Mesothelial cell of epicardium (in vitro differentiated cells): ENCODE measurements around the gene MYH7. TPM values are rescaled to one million over a fixed set of nuclear protein-coding genes. Genes with fewer than 3 reads are reported as not detected.

ENCODE experiments used
- DNase-seq, 2 experiments: peaks; one replicate each; pipeline ENCODE4 v3.0.0; 2021; ENCODE audit warnings: low spot score in 2 of 2; ENCODE audit not compliant: unreplicated experiment in 2 of 2
- H3K27ac Mint-ChIP-seq: 2 replicates; pipeline ENCODE4 v1.8.0; 2021; ENCODE audit warnings: mixed read lengths
- H3K27me3 Mint-ChIP-seq: 2 replicates; pipeline ENCODE4 v1.8.0; 2021; ENCODE audit warnings: low read depth, mixed read lengths
- H3K36me3 Mint-ChIP-seq: 2 replicates; pipeline ENCODE4 v1.8.0; 2021; ENCODE audit warnings: mixed read lengths
- H3K4me1 Mint-ChIP-seq: 2 replicates; pipeline ENCODE4 v1.8.0; 2021; ENCODE audit warnings: mixed read lengths
- H3K4me3 Mint-ChIP-seq: 2 replicates; pipeline ENCODE4 v1.8.0; 2021; ENCODE audit warnings: mild to moderate bottlenecking, moderate library complexity, mixed read lengths
- H3K9me3 Mint-ChIP-seq: 2 replicates; pipeline ENCODE4 v1.8.0; 2021; ENCODE audit warnings: mixed read lengths
- CTCF ChIP-seq: fragments of 200-600 bp; sonication (generic); IDR thresholded peaks from one replicate; pipeline ENCODE4 v1.5.0; 2021; ENCODE audit warnings: antibody characterized with exemption; ENCODE audit not compliant: unreplicated experiment
- total RNA-seq: library from RNA; stranded (reverse); gene quantifications from 3 replicates; pipeline ENCODE4 v1.2.1, GENCODE V29; 2021

MYH7 gene
- total RNA-seq, 1 donor from 2014 or later: not detected

DNA sequence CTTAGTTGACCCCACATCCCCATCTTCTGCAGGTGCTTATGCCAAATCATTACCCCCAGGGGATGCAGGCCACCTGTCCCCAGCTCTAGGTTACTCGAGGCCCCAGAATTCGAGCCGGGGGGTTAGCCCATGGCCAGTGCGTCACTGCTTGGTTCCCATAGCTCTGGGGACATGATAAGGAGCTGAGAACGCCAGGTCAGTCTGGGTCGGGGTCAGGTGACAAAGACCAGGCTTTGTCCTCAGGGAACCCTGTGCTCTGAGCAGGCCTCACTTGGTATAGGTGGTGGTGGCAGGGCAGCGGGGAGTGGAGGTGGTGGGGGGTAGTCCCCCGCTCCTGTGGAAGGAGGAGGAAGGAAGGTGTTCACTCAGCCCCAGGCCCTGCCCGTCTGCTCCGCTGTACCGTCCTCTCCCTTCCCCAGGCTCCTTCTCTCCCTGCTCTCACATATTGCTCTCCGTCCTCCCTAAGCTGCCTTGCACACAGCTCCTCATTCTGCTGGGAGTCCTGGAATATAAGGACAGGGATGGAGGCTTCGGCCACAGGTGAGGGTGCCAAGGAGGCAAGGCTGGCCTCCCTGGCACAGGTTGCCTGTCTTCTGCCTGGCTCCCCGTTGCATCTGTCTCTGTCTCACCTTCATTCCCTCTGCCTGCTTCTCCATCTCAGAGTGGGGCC, 25.4 kb downstream of the MYH7 start:
- Mint-ChIP-seq H3K9me3 (no peaks in the 10 kb centered on the region), H3K27me3 (peaks cover 30% of the 10 kb centered on the region), H3K4me1 (no peaks in the 10 kb centered on the region), H3K36me3 (no peaks in the 10 kb centered on the region), H3K4me3 (no peak overlapping the region), H3K27ac (no peak overlapping the region)
- TF ChIP-seq CTCF: no peak
- DNase-seq: no peak

DNA sequence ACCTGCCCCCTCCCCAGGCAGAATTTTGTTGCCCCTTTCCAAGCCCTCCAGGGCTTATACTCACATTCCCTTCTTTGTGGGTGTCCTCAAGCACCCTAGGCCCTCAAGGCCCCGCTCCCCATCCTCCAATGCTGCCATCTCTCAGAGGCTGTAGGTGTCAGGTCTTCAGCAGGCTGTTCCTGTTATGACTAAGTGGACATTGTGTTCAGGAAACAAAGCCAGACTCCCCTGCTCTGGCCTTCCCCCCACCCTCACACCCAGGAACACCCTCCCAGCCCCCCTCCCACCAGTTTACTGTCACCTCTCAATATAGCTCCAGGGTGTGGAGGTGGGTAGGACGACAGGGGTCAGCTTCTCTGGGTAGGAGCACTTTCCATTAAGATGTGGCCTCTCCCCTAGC, 26.0 kb downstream of the MYH7 start:
- Mint-ChIP-seq H3K36me3 (no peaks in the 10 kb centered on the region), H3K27me3 (peaks cover 36% of the 10 kb centered on the region), H3K27ac (no peak overlapping the region), H3K4me3 (no peak overlapping the region), H3K4me1 (no peaks in the 10 kb centered on the region), H3K9me3 (no peaks in the 10 kb centered on the region)
- TF ChIP-seq CTCF: no peak
- DNase-seq: no peak

GRCh38 chr14:23408307-23408630, 27.2 kb downstream of the MYH7 start:
- no peaks in the 10 kb centered on the region for H3K4me1 Mint-ChIP-seq
- H3K27me3 Mint-ChIP-seq: peaks cover 47% of the 10 kb centered on the region
- H3K9me3 Mint-ChIP-seq: no peaks in the 10 kb centered on the region
- TF ChIP-seq CTCF: no peak
- no peak overlapping the region for H3K27ac Mint-ChIP-seq
- DNase-seq: no peak
- no peak overlapping the region for H3K4me3 Mint-ChIP-seq
- no peaks in the 10 kb centered on the region for H3K36me3 Mint-ChIP-seq

GRCh38 chr14:23407516-23408306, 27.7 kb downstream of the MYH7 start, which contains the start of gene MYH6:
MYH6 (minus strand) TSS chr14:23408273; CDS start chr14:23407223, 1,050 bp downstream.
- peaks cover 53% of the 10 kb centered on the region for H3K27me3 Mint-ChIP-seq
- H3K27ac Mint-ChIP-seq: no peak within 1 kb of the TSS
- H3K4me3 Mint-ChIP-seq: no peak within 1 kb of the TSS
- TF ChIP-seq CTCF: no peak
- DNase-seq: no peak
- H3K9me3 Mint-ChIP-seq: no peaks in the 10 kb centered on the region
- H3K36me3 Mint-ChIP-seq: no peaks in the 10 kb centered on the region
- no peaks in the 10 kb centered on the region for H3K4me1 Mint-ChIP-seq

- Mint-ChIP-seq H3K4me1 (peaks cover 2% of the 10 kb centered on the region), H3K36me3 (no peaks in the 10 kb centered on the region), H3K27me3 (peaks cover 61% of the 10 kb centered on the region), H3K9me3 (no peaks in the 10 kb centered on the region), H3K27ac (no peak overlapping the region), H3K4me3 (no peak overlapping the region)
- no peak for TF ChIP-seq CTCF
- DNase-seq: no peak
Observed at GRCh38 chr14:23406725-23407355, 28.6 kb downstream of the MYH7 start.
